Measurements from ENCODE around the gene RTP3.

RTP3 gene

GRCh38 chr3:46508850-46509591 lies 11.2 kb downstream of the RTP3 start:
- DNase-seq (ENCODE audit: low spot score) = no peak

DNA sequence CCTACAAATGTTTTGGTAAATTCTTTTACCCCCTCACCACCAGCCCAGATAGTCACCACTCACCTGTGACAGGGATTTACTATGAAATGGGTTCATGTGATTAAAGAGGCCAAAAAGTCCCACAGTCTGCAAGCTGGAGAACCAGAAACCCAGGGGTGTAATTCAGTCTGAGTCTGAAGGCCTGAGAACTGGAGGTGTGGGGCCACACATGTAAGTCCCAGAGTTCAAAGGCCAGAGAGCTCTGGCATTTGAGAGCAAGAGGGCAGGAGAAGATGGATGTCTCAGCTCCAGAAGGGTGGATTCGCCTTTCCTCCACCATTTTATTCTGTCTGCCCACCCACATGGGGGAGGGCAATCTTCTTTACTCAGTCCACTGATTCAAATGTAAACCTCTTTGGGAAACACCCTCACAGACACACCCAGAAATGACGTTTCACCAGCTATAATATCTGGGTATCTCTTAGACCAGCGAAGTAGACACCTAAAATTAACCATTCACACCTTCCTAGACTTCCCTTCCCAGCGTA lies 11.9 kb downstream of the RTP3 start:
- DNase-seq (ENCODE audit: low spot score) = no peak
- TF ChIP-seq CTCF (IDR thresholded peaks at IDR 0.05; ENCODE audit: extremely low read depth, missing control alignments) = no peak

More at GRCh38 chr3:46508850-46509591, 11.2 kb downstream of the RTP3 start:
- no peak for TF ChIP-seq CTCF (IDR thresholded peaks at IDR 0.05; ENCODE audit: extremely low read depth, missing control alignments)

- no peak for TF ChIP-seq CTCF (IDR thresholded peaks at IDR 0.05; ENCODE audit: extremely low read depth, missing control alignments)
- DNase-seq (ENCODE audit: low spot score) = no peak
These were observed 14.5 kb downstream of the RTP3 start for GRCh38 chr3:46512191-46512749.

DNA sequence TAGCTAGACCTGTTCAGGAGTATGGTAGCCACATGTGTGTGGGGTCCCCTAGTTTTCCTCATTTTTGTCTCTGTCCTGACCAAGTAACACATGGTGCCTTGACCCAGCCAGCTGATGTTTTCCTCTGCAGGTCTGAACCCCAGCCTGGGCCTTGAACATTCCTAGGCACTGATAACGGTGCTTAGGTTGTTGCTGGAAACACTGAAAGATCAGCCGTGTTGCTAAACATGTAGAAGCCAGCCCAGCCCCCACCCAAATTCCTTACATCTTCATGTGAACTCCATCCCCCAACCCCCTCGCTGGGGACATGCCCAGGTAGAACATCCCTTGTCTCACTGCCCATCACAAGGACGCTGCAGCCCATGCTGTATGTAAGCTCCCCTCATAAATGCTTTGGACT lies 18.7 kb downstream of the RTP3 start:
- no peak for DNase-seq (ENCODE audit: low spot score)
- no peak for TF ChIP-seq CTCF (IDR thresholded peaks at IDR 0.05; ENCODE audit: extremely low read depth, missing control alignments)

GRCh38 chr3:46517016-46517783 lies 19.4 kb downstream of the RTP3 start:
- TF ChIP-seq CTCF (IDR thresholded peaks at IDR 0.05; ENCODE audit: extremely low read depth, missing control alignments) = no peak
- no peak for DNase-seq (ENCODE audit: low spot score)

GRCh38 chr3:46517784-46518181 lies 20.0 kb downstream of the RTP3 start:
- DNase-seq (ENCODE audit: low spot score) = no peak

More at GRCh38 chr3:46517784-46518181, 20.0 kb downstream of the RTP3 start:
- no peak for TF ChIP-seq CTCF (IDR thresholded peaks at IDR 0.05; ENCODE audit: extremely low read depth, missing control alignments)

Data from GM20000 (cell line).